Ishikawa (cell line): ENCODE measurements around the gene TPO.

Experiments used
- CREB1 ChIP-seq: IDR thresholded peaks from 2 replicates; pipeline ENCODE4 v1.6.1; 2012; ENCODE audit warnings: low read depth
- EP300 ChIP-seq: IDR thresholded peaks from 2 replicates; pipeline ENCODE4 v1.6.1; 2012; ENCODE audit warnings: borderline replicate concordance
- NFIC ChIP-seq: IDR thresholded peaks from 2 replicates; pipeline ENCODE4 v1.6.1; 2012
- RAD21 ChIP-seq: IDR thresholded peaks from 2 replicates; pipeline ENCODE4 v1.6.1; 2012; ENCODE audit warnings: low read depth
- TAF1 ChIP-seq: IDR thresholded peaks from 2 replicates; pipeline ENCODE4 v1.6.1; 2012; ENCODE audit warnings: low read depth, mild to moderate bottlenecking
- TCF12 ChIP-seq: IDR thresholded peaks from 2 replicates; pipeline ENCODE4 v1.6.1; 2012; ENCODE audit warnings: low read depth
- YY1 ChIP-seq: IDR thresholded peaks from 2 replicates; pipeline ENCODE4 v1.6.1; 2012; ENCODE audit warnings: low read depth
- TF ChIP-seq, protein P1 (sequence below): IDR thresholded peaks from 2 replicates; pipeline ENCODE4 v1.6.1; 2012; ENCODE audit warnings: low read depth, mild to moderate bottlenecking

DNA sequence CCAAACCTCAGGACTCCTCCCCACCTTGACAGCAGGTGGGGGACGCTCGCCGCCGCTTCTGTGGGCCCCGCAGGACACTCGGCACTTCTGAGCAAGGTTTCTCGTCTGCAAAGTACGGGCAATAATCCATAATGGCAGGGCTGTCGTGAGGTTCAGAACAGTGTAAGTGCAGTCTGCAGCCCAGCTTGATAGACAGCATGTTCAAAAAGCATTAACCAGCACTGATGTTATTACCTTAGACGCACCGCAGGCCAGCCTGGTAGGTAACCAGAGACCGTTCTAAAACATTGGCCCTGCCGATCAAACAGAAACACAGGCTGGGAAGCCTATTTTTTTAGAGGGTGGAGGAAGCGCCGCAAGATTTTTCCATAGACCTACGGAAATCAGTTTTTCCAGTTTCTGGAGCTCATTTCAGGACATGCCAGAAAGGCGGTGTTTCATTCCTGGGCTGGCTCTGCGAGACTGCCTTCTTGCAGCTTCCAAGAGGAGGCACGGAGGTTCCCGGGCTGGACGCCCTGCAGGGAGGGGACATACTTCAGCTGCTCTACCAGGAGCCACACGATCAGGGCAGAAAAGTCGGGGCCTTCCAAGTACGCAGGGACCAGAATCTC, 148.7 kb downstream of the TPO start:
- TF ChIP-seq TCF12 (no peak), CREB1 (no peak), NFIC (no peak), EP300 (no peak), RAD21 (no peak), YY1 (no peak), TAF1 (no peak)
- TF ChIP-seq, protein P1, sequence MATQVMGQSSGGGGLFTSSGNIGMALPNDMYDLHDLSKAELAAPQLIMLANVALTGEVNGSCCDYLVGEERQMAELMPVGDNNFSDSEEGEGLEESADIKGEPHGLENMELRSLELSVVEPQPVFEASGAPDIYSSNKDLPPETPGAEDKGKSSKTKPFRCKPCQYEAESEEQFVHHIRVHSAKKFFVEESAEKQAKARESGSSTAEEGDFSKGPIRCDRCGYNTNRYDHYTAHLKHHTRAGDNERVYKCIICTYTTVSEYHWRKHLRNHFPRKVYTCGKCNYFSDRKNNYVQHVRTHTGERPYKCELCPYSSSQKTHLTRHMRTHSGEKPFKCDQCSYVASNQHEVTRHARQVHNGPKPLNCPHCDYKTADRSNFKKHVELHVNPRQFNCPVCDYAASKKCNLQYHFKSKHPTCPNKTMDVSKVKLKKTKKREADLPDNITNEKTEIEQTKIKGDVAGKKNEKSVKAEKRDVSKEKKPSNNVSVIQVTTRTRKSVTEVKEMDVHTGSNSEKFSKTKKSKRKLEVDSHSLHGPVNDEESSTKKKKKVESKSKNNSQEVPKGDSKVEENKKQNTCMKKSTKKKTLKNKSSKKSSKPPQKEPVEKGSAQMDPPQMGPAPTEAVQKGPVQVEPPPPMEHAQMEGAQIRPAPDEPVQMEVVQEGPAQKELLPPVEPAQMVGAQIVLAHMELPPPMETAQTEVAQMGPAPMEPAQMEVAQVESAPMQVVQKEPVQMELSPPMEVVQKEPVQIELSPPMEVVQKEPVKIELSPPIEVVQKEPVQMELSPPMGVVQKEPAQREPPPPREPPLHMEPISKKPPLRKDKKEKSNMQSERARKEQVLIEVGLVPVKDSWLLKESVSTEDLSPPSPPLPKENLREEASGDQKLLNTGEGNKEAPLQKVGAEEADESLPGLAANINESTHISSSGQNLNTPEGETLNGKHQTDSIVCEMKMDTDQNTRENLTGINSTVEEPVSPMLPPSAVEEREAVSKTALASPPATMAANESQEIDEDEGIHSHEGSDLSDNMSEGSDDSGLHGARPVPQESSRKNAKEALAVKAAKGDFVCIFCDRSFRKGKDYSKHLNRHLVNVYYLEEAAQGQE, result no peak
